Measurements from ENCODE around the gene AHNAK.

AHNAK gene

DNA sequence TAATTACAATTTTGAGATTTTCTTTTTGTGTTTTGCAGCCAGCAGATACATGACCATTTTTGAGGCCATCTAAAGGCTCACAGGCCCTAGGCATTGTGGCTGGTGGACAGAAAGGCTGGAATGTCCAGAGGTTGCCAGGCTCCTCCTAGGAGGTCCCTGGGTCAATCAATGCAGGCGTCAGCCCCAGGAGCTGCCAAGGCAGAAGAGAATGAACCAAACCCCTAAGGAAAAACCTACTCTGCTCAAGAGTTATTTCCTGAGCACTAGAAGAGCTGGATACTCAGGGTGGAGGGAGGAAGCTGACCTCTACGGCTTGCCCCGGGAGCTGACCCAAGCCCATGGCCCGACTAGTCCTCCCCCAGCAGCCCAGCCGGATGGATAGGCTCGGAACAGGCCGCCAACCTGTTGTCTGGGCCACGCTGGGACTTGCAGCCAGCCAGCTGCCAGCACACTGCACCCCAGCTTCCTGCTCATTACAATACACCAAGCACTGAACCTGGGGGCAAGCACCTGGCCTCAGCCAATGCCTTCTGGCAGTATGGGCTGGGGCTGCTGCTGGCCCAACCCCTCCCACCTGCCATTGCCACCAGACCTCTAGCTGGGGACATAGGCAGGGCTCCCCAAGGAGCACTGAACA lies 133.4 kb downstream of the AHNAK start:
- DNase-seq (ENCODE audit: low spot score), result no peak
- no peak for FAIRE-seq

DNA sequence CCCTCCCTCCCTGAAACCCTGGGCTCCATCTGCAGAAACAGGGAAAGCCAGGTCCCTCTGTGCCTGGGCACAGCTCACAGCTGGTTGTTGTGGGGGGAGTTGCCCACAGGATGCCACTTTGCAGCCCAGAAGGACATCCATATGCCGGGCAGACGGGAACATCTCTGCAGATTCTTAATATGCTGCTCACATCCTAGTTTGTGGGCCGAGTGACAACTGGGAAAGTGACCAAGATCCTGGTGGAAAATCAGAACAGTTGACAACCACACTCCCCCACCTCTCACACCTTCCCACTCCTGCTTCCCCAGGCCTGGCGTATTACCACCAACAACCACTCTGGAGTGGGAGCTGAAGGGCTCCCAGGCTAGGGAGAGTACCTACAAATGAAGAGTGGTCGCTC lies 135.1 kb downstream of the AHNAK start:
- FAIRE-seq (no peak), DNase-seq (ENCODE audit: low spot score) (no peak)

GRCh38 chr11:62410972-62411371 lies 135.6 kb downstream of the AHNAK start:
- peak; percentile 44 for DNase-seq (ENCODE audit: low spot score)

DNA sequence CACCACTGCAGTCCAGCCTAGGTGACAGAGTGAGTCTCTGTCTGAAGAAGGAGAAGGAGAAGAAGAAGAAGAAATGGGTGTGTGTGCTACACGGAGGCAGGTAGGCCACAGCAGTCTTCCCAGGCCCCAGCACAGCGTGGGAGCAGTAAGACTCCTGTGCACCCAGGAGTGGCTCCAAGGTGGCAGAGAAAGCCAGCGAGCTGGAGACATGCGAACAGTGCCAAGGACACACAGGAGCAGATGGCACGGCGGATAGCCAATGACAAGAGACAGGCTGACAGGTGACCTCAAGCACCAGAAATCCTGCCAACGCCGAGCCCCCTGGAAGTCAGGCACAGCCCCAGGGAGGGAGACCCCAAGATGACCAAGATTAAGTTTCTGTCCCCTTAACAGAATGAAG lies 136.8 kb downstream of the AHNAK start:
- FAIRE-seq (no peak), DNase-seq (ENCODE audit: low spot score) (no peak)

More at GRCh38 chr11:62410972-62411371, 135.6 kb downstream of the AHNAK start:
- no peak for FAIRE-seq

GRCh38 chr11:62406034-62406433 lies 140.6 kb downstream of the AHNAK start:
- DNase-seq (ENCODE audit: low spot score), result no peak
- FAIRE-seq, result peak; percentile 27

DNA sequence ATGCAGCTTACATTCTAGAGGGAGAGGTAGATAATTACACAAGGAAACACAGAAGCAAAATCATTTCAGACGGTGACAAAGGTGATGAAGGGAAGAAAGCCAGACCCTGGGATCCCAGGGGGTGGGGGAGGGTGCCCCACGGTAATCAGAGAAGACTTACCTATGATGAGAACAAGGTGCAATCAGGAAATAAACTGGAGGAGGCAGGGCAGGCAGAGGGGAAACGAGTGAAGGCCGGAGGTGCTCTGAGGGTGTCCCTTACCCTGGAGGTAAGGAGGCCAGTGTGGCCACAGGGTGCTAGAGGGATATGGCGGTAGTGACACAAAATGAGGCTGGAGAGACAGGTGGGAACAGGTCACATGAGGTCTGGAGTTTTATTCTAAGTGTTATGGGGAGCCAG lies 141.7 kb downstream of the AHNAK start:
- FAIRE-seq (no peak), DNase-seq (ENCODE audit: low spot score) (no peak)

DNA sequence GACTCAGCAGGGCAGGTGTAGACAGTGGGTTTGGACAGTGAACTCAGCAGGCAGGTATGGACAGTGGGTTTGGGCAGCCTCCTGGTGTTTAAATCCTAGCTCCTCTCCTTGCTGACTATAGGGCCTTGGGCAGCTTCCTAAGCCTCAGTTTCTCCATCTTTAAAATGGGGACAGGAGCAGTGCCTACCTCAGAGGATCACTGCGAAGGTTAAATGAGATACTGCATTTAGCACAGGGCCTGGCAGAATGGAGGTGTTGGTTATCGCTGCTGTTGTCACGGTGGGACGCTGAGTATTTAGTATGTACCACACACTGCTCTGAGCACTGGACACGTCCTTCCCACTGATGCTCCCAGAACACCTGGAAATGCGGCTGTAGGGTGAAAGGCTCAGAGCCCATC lies 142.2 kb downstream of the AHNAK start:
- FAIRE-seq (no peak), DNase-seq (ENCODE audit: low spot score) (no peak)

DNA sequence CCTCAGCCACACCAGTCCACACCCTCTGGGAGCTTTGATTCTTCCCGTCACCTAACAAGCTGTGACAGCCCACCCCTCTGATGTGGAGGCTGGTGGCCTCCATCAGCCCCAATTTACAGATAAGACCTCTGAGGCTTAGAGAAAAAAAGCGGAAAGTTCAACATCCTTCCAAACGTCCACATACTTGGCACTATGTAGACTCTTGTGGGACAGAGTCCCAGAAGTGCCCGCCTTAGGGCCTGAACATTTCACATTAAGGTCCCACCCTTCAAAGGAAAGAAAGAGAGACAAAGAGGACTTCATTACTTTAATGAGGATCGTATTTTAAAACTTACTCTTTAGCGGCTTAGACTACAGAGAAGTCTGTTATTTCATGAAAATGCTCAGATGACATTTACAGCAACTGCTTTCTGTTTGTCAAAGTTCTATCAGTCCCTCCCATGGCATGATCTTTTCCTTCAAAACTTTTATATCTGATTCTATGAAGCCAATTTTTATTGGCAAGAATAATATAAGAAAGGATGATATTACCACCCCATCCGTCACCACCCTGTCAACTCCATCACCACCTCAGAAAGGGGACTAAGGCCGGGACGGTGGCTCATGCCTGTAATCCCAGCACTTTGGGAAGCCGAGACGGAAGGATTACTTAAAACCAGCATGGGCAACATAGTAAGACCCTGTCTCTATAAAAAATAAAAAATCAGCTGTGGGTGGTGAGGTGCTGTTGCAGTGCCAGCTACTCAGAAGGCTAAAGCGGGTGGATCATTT lies 143.5 kb downstream of the AHNAK start:
- no peak for DNase-seq (ENCODE audit: low spot score)

GRCh38 chr11:62402226-62402959 lies 144.2 kb downstream of the AHNAK start:
- DNase-seq (ENCODE audit: low spot score), result no peak
- FAIRE-seq, result no peak

More for the DNA sequence above, 143.5 kb downstream of the AHNAK start:
- no peak for FAIRE-seq

GRCh38 chr11:62401811-62402210 lies 144.8 kb downstream of the AHNAK start:
- no peak for FAIRE-seq

GRCh38 chr11:62401356-62401755 lies 145.2 kb downstream of the AHNAK start:
- no peak for DNase-seq (ENCODE audit: low spot score)
- no peak for FAIRE-seq

More at GRCh38 chr11:62401811-62402210, 144.8 kb downstream of the AHNAK start:
- DNase-seq (ENCODE audit: low spot score), result no peak

GRCh38 chr11:62400760-62401159 lies 145.8 kb downstream of the AHNAK start:
- DNase-seq (ENCODE audit: low spot score) (peak; percentile 74), FAIRE-seq (no peak)

- DNase-seq (ENCODE audit: low spot score) (no peak), FAIRE-seq (no peak)
Measured at GRCh38 chr11:62400281-62400680, 146.3 kb downstream of the AHNAK start.

DNA sequence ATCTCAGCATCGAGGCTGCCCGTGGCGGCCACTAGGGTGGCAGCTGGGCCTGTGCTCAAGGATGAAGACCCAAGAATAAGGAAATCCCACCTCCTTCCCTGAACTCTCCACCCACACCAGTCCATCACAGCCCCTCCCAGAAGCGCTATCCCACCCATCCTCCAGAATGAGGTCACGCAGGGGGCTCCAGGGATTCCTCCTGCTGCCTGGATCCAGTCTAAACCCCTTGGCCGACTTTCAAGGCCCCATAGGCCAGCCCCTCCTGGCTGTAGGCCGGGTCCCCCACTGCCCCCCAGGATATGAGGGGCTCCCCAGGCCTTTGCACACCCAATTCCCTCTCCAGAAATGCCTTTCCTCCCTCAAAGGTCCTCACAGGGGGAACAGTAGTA lies 146.7 kb downstream of the AHNAK start:
- FAIRE-seq (no peak), DNase-seq (ENCODE audit: low spot score) (no peak)

DNA sequence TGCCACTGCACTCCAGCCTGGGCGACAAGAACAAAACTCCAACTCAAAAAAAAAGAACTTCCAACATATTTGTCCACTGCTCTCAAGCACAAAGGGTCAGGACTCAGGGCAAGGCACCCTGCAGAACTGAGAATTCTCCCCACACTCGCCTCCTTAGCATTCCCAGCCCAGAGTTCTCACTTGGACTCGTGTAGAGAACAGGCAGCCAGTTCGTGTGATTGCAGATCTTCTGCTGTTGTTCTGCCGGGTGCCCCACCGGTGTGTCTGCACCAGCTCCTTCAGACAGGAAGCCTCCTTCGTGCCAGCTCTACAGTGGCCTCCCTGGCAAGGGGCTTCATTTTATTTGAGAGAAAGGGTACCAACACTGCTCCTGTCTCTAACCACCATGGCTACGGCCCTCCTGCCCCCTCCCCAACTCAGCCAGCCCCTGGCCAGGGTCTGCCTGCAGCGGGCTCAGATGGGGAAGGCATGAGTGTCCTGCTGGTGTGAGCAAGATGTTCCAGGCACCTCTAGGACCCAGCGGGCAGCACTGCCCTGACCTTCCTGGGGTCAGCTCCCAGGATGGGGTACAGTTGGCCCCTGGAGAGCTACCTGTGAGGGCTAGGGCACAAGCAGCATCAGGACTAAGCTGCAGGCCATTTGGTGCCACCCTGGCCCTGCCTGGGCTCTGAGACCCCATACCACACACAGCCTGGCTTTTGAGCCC lies 147.3 kb downstream of the AHNAK start:
- DNase-seq (ENCODE audit: low spot score) (no peak), FAIRE-seq (no peak)

DNA sequence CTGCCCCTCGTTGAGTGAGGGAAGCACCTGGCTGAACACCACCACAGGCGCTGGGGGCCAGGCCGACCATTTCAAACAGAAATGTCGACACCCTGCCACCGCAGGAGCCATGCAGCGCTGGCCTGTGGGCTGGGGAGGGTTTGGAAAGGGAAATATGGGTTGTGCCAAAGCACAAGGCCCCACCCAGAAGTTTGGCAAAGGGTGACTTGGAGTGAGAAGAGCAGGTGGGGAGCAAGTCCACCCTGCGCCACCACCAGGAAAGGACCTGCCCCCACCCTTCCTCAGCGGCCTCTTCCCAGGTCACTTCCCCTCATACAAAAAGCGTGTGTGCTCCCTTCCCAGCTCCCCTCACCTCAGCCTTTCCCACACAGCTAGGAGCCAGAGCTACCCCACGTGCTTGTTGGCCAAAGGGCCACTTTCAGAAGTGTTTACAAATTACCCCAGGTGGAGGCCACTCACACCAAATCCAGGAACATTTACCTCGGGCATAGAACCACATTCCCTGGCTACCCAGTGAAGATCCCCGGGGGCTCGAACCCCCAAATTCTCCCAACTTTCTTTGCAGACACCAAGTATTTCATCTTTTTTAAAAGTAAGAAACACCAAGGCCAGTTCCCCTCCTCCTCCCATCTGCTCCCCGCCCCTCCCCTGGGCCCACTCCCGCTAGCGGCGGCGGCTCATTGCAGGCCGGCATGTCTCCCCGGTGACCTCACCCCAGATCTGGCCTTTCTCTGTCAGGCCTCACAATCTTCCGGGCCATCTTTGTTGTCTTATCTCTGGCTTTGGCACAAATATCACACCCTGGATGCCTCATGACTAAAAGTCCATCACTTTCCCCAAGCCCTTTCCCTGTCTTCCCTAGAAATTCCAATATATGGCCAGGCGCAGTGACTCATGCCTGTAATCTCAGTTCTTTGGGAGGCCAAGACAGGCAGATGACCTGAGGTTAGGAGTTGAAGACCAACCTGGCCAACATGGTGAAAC lies 148.3 kb downstream of the AHNAK start:
- peak; percentile 63 for FAIRE-seq
- peak; percentile 52 for DNase-seq (ENCODE audit: low spot score)

GRCh38 chr11:62395885-62396551 lies 150.6 kb downstream of the AHNAK start:
- FAIRE-seq (no peak), DNase-seq (ENCODE audit: low spot score) (no peak)

DNA sequence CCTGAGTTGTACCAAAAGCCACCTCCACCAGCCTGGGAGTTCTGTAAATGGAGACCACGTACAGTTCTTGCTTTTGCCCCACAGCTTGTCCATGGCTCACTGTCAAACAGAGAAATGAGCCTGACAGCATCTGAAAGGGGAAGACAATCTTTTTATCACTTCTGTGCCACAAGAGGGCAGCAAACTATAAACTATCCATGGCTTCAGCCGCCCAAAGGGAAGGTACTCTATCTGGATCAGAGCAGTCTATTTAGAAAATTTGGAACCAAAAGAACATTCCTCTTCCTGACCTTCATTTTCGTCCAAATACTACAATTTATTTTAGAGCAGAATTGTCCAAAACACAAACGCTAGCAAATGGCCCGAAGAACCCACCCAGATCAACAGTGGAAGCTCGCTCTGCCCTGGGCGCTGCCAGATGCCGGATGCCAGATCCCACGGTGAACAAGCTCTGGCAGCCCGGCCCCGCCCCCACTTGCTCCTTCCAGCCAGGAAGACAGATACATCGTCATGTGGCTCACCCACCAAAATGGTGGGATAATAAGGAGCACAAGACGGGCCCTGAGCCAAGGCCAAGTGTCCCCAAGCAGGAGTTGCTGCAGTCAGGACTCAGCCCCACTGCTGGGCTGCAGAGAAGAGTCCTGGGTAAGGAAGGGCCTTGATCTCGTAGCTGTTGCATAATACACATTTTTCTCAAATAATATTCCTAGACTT lies 151.6 kb downstream of the AHNAK start:
- DNase-seq (ENCODE audit: low spot score) (peak; percentile 81), FAIRE-seq (peak; percentile 35)

DNA sequence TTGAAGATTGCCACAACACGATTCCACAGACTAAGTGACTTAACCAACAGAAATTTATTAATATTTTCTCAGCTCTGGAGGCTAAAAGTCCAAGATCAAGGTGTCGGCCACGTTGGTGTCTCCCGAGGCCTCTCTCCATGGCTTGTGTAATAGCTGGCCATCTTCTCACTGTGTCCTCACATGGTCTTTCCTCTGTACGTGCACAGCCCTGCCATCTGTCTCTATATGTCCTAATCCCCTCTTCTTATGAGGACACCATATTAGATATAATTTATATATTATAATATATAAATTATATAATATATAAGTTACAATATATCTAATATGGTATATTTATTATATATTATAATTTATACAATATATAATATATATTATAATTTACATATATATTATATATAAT lies 152.9 kb downstream of the AHNAK start:
- no peak for DNase-seq (ENCODE audit: low spot score)
- no peak for FAIRE-seq

All from urothelium cell line (cell line).